HepG2 (cell line): ENCODE results near the gene CHN2. TPM values are rescaled to one million over a fixed set of nuclear protein-coding genes. Genes with fewer than 3 reads are reported as not detected.
A peak's percentile ranks its signal among the peaks of the same experiment; 100 is the strongest.

Experiments
- CAMTA2 ChIP-seq: sonication (generic); formaldehyde crosslinking; IDR thresholded peaks from 2 replicates; pipeline ENCODE4 v1.4.0; 2020; ENCODE audit warnings: mild to moderate bottlenecking, missing genetic modification reagents, borderline replicate concordance
- DNMT1 ChIP-seq: sonication (generic); formaldehyde crosslinking; IDR thresholded peaks from 2 replicates; pipeline ENCODE4 v1.5.1; 2020; ENCODE audit warnings: mild to moderate bottlenecking, missing genetic modification reagents
- FOXA1 ChIP-seq, 2 experiments: fragments of 450-650 bp in 1 of 2; sonication (generic) in 1 of 2; formaldehyde crosslinking in 1 of 2; IDR thresholded peaks; 2 replicates each; pipeline versions ENCODE4 v1.4.0 to v1.6.1; 2016 to 2020; ENCODE audit warnings: missing genetic modification reagents in 1 of 2
- FOXP1 ChIP-seq, 2 experiments: fragments of 450-650 bp in 1 of 2; IDR thresholded peaks; 2 replicates each; pipeline ENCODE4 v1.6.1; 2017 to 2018; ENCODE audit warnings: antibody characterized with exemption in 1 of 2
- GATAD2A ChIP-seq: IDR thresholded peaks from 2 replicates; pipeline ENCODE4 v1.6.1; 2016
- HOXA9 ChIP-seq: sonication (generic); formaldehyde crosslinking; IDR thresholded peaks from 2 replicates; pipeline ENCODE4 v1.8.1; 2022; ENCODE audit warnings: missing genetic modification reagents, mild to moderate bottlenecking, moderate library complexity, borderline replicate concordance
- REPIN1 ChIP-seq: sonication (generic); formaldehyde crosslinking; IDR thresholded peaks from 2 replicates; pipeline ENCODE4 v1.8.0; 2022; ENCODE audit warnings: missing genetic modification reagents, low read depth, mild to moderate bottlenecking, borderline replicate concordance
- REXO4 ChIP-seq: sonication (generic); formaldehyde crosslinking; IDR thresholded peaks from 2 replicates; pipeline ENCODE4 v1.8.0; 2022; ENCODE audit warnings: missing genetic modification reagents, mild to moderate bottlenecking, borderline replicate concordance
- SAFB2 ChIP-seq: sonication (generic); formaldehyde crosslinking; IDR thresholded peaks from 2 replicates; pipeline ENCODE4 v1.5.1; 2020; ENCODE audit warnings: missing genetic modification reagents, low read depth, mild to moderate bottlenecking, borderline replicate concordance
- SOX5 ChIP-seq: IDR thresholded peaks from 2 replicates; pipeline ENCODE4 v1.6.1; 2016; ENCODE audit warnings: borderline replicate concordance
- ZFP62 ChIP-seq: sonication (generic); formaldehyde crosslinking; IDR thresholded peaks from 2 replicates; pipeline ENCODE4 v1.4.0; 2020; ENCODE audit warnings: missing genetic modification reagents
- ZNF543 ChIP-seq: sonication (generic); formaldehyde crosslinking; IDR thresholded peaks from 2 replicates; pipeline ENCODE4 v1.4.0; 2020; ENCODE audit warnings: mild to moderate bottlenecking, missing genetic modification reagents
- ZNF572 ChIP-seq: sonication (generic); formaldehyde crosslinking; IDR thresholded peaks from 2 replicates; pipeline ENCODE4 v1.5.1; 2020; ENCODE audit warnings: mild to moderate bottlenecking, missing genetic modification reagents
- ZNF616 ChIP-seq: sonication (generic); formaldehyde crosslinking; IDR thresholded peaks from 2 replicates; pipeline ENCODE4 v1.5.0; 2020; ENCODE audit warnings: low read depth, mild to moderate bottlenecking, missing genetic modification reagents
- polyA plus RNA-seq, 8 experiments: library from polyadenylated mRNA; depleted of rRNA in 3 of 8; stranded (reverse) in 7 of 8; unstranded in 1 of 8; fragments of >200 nt; fragmentation: Illumina TruSeq in 4 of 8; extraction: Trizol in 4 of 8; gene quantifications; 2 replicates each; pipeline versions ENCODE4 v1.2.1 to v1.2.3, GENCODE V29; 2011 to 2016; ENCODE audit warnings: low read depth in 4 of 8, missing spikeins in 1 of 8, mixed read lengths in 1 of 8; ENCODE audit not compliant: insufficient read depth in 1 of 8
- total RNA-seq, 5 experiments: library from RNA; depleted of rRNA; stranded (reverse); fragments of >200 nt; fragmentation: Illumina TruSeq; extraction: Trizol; gene quantifications; 2 replicates each; pipeline ENCODE4 v1.2.3, GENCODE V29; 2016; ENCODE audit warnings: low read depth in 1 of 5
- TF ChIP-seq, protein P1 (sequence below): sonication (generic); formaldehyde crosslinking; IDR thresholded peaks from 2 replicates; pipeline ENCODE4 v1.5.0; 2020; ENCODE audit warnings: mild to moderate bottlenecking, missing genetic modification reagents, moderate library complexity
- TF ChIP-seq, protein P2 (sequence below): IDR thresholded peaks from 2 replicates; pipeline ENCODE4 v1.6.1; 2016; ENCODE audit warnings: missing genetic modification reagents, missing compliant biosample characterization
- TF ChIP-seq, protein P3 (sequence below): sonication (generic); formaldehyde crosslinking; IDR thresholded peaks from 2 replicates; pipeline ENCODE4 v1.4.0; 2020; ENCODE audit warnings: missing genetic modification reagents
- TF ChIP-seq, protein P4 (sequence below): sonication (generic); formaldehyde crosslinking; IDR thresholded peaks from 2 replicates; pipeline ENCODE4 v1.4.0; 2020; ENCODE audit warnings: mild to moderate bottlenecking, missing genetic modification reagents, borderline replicate concordance
- TF ChIP-seq, protein P5 (sequence below): sonication (generic); formaldehyde crosslinking; IDR thresholded peaks from 2 replicates; pipeline ENCODE4 v1.4.0; 2020; ENCODE audit warnings: mild to moderate bottlenecking, low read depth, missing genetic modification reagents

The CHN2 gene
- total and polyA plus RNA-seq, 2 of the 13 experiments (the other 11 are each of a cell fraction or from before 2014, with no cell fraction given): 23.5 to 30.5 TPM

DNA sequence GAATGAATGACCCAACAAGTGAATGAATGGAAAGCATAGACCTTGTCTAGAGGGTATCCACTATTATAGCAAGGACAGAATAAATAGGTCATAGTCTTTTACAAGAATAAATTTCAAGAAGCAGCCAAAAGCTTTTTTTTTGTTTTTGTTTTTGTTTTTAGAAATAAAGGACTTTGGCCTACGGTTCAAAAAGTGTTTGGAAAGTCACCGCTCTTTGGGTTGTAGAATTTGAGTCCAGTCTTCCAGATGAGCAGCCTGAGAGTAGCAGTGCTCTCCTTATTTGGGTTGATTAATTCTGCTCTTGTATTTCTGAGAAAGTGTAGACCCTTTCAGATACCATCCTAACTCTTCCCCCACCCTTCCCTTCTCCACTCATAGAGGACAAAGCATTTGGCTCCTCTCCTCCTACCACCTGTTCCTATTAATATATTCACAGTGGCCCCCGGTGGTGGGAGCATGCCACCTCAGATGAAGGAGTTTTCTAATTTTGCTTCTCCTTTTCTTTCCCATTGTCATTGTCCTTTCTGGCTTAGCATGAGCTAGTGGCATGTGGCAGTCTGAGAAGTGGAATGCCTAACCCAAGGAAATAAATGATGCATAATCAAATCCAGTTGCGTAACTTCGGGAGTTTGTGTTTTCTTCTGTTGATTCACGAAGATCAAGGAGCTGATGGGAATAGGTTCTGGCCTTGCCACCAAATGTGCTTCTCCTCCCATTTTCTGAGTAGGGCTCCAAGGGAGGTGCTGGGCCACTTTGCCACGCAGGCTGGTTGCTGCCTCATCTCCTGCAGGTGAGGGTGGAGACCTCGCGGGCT, 114.7 kb downstream of the CHN2 start (continued):
- TF ChIP-seq, protein P1, sequence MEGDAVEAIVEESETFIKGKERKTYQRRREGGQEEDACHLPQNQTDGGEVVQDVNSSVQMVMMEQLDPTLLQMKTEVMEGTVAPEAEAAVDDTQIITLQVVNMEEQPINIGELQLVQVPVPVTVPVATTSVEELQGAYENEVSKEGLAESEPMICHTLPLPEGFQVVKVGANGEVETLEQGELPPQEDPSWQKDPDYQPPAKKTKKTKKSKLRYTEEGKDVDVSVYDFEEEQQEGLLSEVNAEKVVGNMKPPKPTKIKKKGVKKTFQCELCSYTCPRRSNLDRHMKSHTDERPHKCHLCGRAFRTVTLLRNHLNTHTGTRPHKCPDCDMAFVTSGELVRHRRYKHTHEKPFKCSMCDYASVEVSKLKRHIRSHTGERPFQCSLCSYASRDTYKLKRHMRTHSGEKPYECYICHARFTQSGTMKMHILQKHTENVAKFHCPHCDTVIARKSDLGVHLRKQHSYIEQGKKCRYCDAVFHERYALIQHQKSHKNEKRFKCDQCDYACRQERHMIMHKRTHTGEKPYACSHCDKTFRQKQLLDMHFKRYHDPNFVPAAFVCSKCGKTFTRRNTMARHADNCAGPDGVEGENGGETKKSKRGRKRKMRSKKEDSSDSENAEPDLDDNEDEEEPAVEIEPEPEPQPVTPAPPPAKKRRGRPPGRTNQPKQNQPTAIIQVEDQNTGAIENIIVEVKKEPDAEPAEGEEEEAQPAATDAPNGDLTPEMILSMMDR (CRISPR knock-in tag): peak; percentile 63
- TF ChIP-seq REXO4 (CRISPR knock-in tag) (no peak), ZNF616 (CRISPR knock-in tag) (no peak), REPIN1 (no peak), FOXA1 (IDR thresholded peaks at IDR 0.05) (no peak), FOXA1 (CRISPR knock-in tag; IDR thresholded peaks at IDR 0.05) (no peak), SAFB2 (no peak), GATAD2A (CRISPR knock-in tag) (0 out of 2 replicates have a peak, but pooled peaks have one; percentile 20), ZNF572 (CRISPR knock-in tag) (no peak), CAMTA2 (CRISPR knock-in tag) (no peak), FOXP1 (IDR thresholded peaks at IDR 0.05) (no peak), FOXP1 (CRISPR knock-in tag; IDR thresholded peaks at IDR 0.05) (no peak), HOXA9 (CRISPR knock-in tag) (no peak), ZNF543 (CRISPR knock-in tag) (no peak), SOX5 (CRISPR knock-in tag) (0 out of 2 replicates have a peak, but pooled peaks have one; percentile 16), ZFP62 (CRISPR knock-in tag) (no peak), DNMT1 (CRISPR knock-in tag) (no peak)
- TF ChIP-seq, protein P2, sequence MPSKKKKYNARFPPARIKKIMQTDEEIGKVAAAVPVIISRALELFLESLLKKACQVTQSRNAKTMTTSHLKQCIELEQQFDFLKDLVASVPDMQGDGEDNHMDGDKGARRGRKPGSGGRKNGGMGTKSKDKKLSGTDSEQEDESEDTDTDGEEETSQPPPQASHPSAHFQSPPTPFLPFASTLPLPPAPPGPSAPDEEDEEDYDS: no peak
- TF ChIP-seq, protein P3, sequence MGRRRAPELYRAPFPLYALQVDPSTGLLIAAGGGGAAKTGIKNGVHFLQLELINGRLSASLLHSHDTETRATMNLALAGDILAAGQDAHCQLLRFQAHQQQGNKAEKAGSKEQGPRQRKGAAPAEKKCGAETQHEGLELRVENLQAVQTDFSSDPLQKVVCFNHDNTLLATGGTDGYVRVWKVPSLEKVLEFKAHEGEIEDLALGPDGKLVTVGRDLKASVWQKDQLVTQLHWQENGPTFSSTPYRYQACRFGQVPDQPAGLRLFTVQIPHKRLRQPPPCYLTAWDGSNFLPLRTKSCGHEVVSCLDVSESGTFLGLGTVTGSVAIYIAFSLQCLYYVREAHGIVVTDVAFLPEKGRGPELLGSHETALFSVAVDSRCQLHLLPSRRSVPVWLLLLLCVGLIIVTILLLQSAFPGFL (CRISPR knock-in tag): no peak
- TF ChIP-seq, protein P4, sequence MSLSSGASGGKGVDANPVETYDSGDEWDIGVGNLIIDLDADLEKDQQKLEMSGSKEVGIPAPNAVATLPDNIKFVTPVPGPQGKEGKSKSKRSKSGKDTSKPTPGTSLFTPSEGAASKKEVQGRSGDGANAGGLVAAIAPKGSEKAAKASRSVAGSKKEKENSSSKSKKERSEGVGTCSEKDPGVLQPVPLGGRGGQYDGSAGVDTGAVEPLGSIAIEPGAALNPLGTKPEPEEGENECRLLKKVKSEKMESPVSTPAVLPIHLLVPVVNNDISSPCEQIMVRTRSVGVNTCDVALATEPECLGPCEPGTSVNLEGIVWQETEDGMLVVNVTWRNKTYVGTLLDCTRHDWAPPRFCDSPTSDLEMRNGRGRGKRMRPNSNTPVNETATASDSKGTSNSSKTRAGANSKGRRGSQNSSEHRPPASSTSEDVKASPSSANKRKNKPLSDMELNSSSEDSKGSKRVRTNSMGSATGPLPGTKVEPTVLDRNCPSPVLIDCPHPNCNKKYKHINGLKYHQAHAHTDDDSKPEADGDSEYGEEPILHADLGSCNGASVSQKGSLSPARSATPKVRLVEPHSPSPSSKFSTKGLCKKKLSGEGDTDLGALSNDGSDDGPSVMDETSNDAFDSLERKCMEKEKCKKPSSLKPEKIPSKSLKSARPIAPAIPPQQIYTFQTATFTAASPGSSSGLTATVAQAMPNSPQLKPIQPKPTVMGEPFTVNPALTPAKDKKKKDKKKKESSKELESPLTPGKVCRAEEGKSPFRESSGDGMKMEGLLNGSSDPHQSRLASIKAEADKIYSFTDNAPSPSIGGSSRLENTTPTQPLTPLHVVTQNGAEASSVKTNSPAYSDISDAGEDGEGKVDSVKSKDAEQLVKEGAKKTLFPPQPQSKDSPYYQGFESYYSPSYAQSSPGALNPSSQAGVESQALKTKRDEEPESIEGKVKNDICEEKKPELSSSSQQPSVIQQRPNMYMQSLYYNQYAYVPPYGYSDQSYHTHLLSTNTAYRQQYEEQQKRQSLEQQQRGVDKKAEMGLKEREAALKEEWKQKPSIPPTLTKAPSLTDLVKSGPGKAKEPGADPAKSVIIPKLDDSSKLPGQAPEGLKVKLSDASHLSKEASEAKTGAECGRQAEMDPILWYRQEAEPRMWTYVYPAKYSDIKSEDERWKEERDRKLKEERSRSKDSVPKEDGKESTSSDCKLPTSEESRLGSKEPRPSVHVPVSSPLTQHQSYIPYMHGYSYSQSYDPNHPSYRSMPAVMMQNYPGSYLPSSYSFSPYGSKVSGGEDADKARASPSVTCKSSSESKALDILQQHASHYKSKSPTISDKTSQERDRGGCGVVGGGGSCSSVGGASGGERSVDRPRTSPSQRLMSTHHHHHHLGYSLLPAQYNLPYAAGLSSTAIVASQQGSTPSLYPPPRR (CRISPR knock-in tag): no peak
- TF ChIP-seq, protein P5, sequence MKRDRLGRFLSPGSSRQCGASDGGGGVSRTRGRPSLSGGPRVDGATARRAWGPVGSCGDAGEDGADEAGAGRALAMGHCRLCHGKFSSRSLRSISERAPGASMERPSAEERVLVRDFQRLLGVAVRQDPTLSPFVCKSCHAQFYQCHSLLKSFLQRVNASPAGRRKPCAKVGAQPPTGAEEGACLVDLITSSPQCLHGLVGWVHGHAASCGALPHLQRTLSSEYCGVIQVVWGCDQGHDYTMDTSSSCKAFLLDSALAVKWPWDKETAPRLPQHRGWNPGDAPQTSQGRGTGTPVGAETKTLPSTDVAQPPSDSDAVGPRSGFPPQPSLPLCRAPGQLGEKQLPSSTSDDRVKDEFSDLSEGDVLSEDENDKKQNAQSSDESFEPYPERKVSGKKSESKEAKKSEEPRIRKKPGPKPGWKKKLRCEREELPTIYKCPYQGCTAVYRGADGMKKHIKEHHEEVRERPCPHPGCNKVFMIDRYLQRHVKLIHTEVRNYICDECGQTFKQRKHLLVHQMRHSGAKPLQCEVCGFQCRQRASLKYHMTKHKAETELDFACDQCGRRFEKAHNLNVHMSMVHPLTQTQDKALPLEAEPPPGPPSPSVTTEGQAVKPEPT: no peak
